Smooth muscle cell (in vitro differentiated cells): Measurements from ENCODE around the gene SHPK. TPM values are rescaled to one million over a fixed set of nuclear protein-coding genes. Genes with fewer than 3 reads are reported as not detected.
"Not testable (repeated sequence)": the region's sequence is repeated elsewhere in the genome, so short reads cannot be mapped to it uniquely, and the experiment has no call there.

ENCODE experiments used
- DNase-seq: peaks from one replicate; lab custom pipeline; 2025; ENCODE audit not compliant: unreplicated experiment; lab: John Stamatoyannopoulos, UW
- H2AFZ ChIP-seq: fragments of 200-600 bp; sonication (generic); 2 replicates; pipeline ENCODE4 v1.6.0; 2016; ENCODE audit warnings: antibody characterized with exemption, low read depth, mild to moderate bottlenecking
- H3F3A ChIP-seq: fragments of 200-600 bp; sonication (generic); 2 replicates; pipeline ENCODE4 v1.6.0; 2017; ENCODE audit warnings: antibody characterized with exemption, low read depth
- H3K27ac ChIP-seq: fragments of 200-600 bp; sonication (generic); 2 replicates; pipeline ENCODE4 v1.5.1; 2016; ENCODE audit warnings: low read depth, mild to moderate bottlenecking
- H3K27me3 ChIP-seq: fragments of 200-600 bp; sonication (generic); 2 replicates; pipeline ENCODE4 v1.6.1; 2016; ENCODE audit warnings: low read depth, mild to moderate bottlenecking
- H3K36me3 ChIP-seq: fragments of 200-600 bp; sonication (generic); 2 replicates; pipeline ENCODE4 v1.5.1; 2016; ENCODE audit warnings: low read depth
- H3K4me1 ChIP-seq: fragments of 200-600 bp; sonication (generic); 2 replicates; pipeline ENCODE4 v1.5.1; 2016; ENCODE audit warnings: low read depth
- H3K4me2 ChIP-seq: fragments of 200-600 bp; sonication (generic); 2 replicates; pipeline ENCODE4 v1.6.0; 2016; ENCODE audit warnings: mild to moderate bottlenecking
- H3K4me3 ChIP-seq: fragments of 200-600 bp; sonication (generic); 2 replicates; pipeline ENCODE4 v1.5.1; 2016; ENCODE audit warnings: mild to moderate bottlenecking
- H3K79me2 ChIP-seq: fragments of 200-600 bp; sonication (generic); 2 replicates; pipeline ENCODE4 v1.6.0; 2016; ENCODE audit warnings: low read depth, mild to moderate bottlenecking
- H3K9ac ChIP-seq: fragments of 200-600 bp; sonication (generic); 2 replicates; pipeline ENCODE4 v1.6.0; 2016; ENCODE audit warnings: low read depth
- H3K9me3 ChIP-seq: fragments of 200-600 bp; sonication (generic); replicated peaks from 2 replicates; pipeline ENCODE4 v1.5.1; 2016; ENCODE audit warnings: low read depth
- H4K20me1 ChIP-seq: fragments of 200-600 bp; sonication (generic); 2 replicates; pipeline ENCODE4 v1.6.0; 2016; ENCODE audit warnings: low read depth
- WGBS: methylation state at CpG from one replicate; pipeline ENCODE4 v1.1.7; 2016; ENCODE audit warnings: low lambda C conversion rate; 5-methylcytosine and 5-hydroxymethylcytosine counted together
- polyA plus RNA-seq: library from polyadenylated mRNA; unstranded; fragments of >200 nt; fragmentation: Nextera tagmentation; extraction: Ambion mirVana; gene quantifications from 2 replicates; pipeline ENCODE4 v1.2.1, GENCODE V29; 2016
- total RNA-seq: library from RNA; depleted of rRNA; stranded (reverse); fragments of >200 nt; gene quantifications from 2 replicates; pipeline ENCODE4 v1.2.3, GENCODE V29; 2014
- TF ChIP-seq, protein P1 (sequence below): fragments of 200-600 bp; sonication (generic); IDR thresholded peaks from 2 replicates; pipeline ENCODE4 v1.5.1; 2017; ENCODE audit warnings: borderline replicate concordance, mild to moderate bottlenecking, antibody characterized with exemption; ENCODE audit not compliant: insufficient read depth, poor library complexity, severe bottlenecking

The SHPK gene
- total and polyA plus RNA-seq, 2 experiments from 2014 or later: 5.3 to 9.5 TPM

DNA sequence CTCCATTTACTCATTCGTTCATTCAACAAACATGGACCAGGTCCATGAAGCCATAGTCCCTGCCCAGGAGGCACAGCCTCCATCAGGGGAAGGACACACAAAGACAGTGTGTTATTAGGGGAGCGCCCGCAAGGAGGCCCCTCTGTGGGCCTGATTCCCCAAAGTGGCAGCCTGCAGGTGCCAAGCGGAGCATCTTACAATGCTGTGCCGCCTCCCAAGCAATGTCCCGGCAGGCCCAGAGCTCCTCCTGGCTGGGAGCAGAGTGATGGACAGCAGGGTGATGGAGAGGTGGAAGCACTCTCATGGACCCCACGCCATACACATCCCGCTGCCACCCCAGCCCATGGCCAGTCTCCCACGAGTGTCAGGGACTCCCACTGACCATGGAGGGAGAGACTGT is 52.6 kb downstream of the SHPK start:
- no peak overlapping the region for H3K4me2 ChIP-seq
- no peaks in the 10 kb centered on the region for H3F3A ChIP-seq
- H3K9me3 ChIP-seq: no peaks in the 10 kb centered on the region
- no peaks in the 10 kb centered on the region for H3K79me2 ChIP-seq
- H4K20me1 ChIP-seq: no peaks in the 10 kb centered on the region
- H3K27me3 ChIP-seq: no peaks in the 10 kb centered on the region
- H2AFZ ChIP-seq: no peak overlapping the region
- no peak overlapping the region for H3K9ac ChIP-seq
- H3K4me1 ChIP-seq: no peaks in the 10 kb centered on the region
- no peak overlapping the region for H3K4me3 ChIP-seq
- no peak for DNase-seq
- 98% methylated on average over 9 of the region's 9 CpGs for WGBS
- TF ChIP-seq, protein P1, sequence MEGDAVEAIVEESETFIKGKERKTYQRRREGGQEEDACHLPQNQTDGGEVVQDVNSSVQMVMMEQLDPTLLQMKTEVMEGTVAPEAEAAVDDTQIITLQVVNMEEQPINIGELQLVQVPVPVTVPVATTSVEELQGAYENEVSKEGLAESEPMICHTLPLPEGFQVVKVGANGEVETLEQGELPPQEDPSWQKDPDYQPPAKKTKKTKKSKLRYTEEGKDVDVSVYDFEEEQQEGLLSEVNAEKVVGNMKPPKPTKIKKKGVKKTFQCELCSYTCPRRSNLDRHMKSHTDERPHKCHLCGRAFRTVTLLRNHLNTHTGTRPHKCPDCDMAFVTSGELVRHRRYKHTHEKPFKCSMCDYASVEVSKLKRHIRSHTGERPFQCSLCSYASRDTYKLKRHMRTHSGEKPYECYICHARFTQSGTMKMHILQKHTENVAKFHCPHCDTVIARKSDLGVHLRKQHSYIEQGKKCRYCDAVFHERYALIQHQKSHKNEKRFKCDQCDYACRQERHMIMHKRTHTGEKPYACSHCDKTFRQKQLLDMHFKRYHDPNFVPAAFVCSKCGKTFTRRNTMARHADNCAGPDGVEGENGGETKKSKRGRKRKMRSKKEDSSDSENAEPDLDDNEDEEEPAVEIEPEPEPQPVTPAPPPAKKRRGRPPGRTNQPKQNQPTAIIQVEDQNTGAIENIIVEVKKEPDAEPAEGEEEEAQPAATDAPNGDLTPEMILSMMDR: no peak
- H3K36me3 ChIP-seq: no peaks in the 10 kb centered on the region
- H3K27ac ChIP-seq: no peak overlapping the region

DNA sequence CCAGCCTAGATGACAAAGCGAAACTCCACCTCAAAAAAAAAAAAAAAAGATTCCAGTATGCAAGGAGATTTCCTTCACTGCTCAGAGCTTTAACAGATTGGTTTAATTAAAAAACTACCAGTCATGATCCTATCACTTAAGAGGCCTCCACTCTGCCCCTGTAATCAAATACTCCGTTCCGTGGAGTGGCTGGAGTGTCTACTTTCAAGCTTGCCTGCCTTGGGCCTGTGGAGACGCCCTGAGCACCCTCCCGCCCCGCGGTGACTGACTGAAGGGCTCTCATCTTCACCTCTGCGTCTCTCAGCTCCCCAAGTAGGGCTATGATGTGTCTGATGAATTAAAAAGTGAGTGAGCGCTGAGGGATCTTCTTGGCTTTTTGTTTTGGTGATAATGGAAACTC is 53.1 kb downstream of the SHPK start:
- H2AFZ ChIP-seq: no peak overlapping the region
- no peaks in the 10 kb centered on the region for H3F3A ChIP-seq
- H3K36me3 ChIP-seq: no peaks in the 10 kb centered on the region
- H3K27ac ChIP-seq: no peak overlapping the region
- H3K9me3 ChIP-seq: no peaks in the 10 kb centered on the region
- H3K27me3 ChIP-seq: no peaks in the 10 kb centered on the region
- H3K4me1 ChIP-seq: no peaks in the 10 kb centered on the region
- no peak for DNase-seq
- no peak overlapping the region for H3K4me3 ChIP-seq
- TF ChIP-seq, protein P1: no peak
- 93% methylated on average over 9 of the region's 9 CpGs for WGBS
- H4K20me1 ChIP-seq: no peaks in the 10 kb centered on the region
- no peak overlapping the region for H3K9ac ChIP-seq
- no peak overlapping the region for H3K4me2 ChIP-seq
- H3K79me2 ChIP-seq: no peaks in the 10 kb centered on the region

DNA sequence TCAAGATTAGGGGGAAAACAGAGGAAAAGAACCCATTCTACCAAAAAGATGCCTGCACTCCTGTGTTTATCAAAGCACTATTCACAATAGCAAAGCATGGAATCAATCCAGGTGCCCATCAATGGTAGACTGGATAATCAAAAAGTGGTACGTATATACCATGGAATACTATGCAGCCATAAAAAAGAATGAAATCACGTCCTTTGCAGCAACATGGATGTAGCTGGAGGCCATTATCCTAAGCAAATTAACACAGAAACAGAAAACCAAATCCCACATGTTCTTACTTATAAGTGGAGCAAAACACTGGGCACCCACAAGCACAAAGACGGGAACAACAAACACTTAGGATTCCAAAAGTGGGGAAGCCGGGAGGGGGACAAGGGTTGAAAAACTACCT is 57.4 kb downstream of the SHPK start:
- H4K20me1 ChIP-seq, H2AFZ ChIP-seq: not testable (repeated sequence)

DNA sequence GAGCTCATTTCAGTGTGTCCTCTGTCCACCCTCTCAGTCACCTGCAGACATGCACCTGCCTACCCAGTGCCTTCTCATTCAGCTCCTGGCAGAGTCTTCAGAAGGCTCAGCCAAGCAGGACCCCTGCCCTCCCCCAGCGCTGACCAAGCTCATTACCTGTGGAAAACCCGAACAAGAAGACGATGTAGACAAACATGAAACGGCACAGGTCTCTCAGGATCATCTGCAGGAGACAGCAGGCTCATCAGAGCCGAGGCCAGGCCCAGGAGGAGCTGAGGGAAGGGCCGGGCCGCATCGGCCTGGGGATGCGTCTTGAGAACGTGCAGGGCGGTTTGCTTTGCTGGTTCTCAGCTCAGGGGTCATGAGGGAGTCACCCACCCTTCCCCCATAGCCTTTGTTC is 59.1 kb downstream of the SHPK start:
- Histone ChIP-seq H3K36me3 (no peaks in the 10 kb centered on the region), H3K4me2 (no peak overlapping the region), H3K27ac (no peak overlapping the region), H3F3A (no peaks in the 10 kb centered on the region), H4K20me1 (no peaks in the 10 kb centered on the region), H3K27me3 (no peaks in the 10 kb centered on the region), H3K9ac (no peak overlapping the region), H3K79me2 (no peaks in the 10 kb centered on the region), H2AFZ (no peak overlapping the region), H3K4me1 (no peaks in the 10 kb centered on the region), H3K9me3 (no peaks in the 10 kb centered on the region), H3K4me3 (no peak overlapping the region)
- TF ChIP-seq, protein P1: no peak
- no peak for DNase-seq
- WGBS: 95% methylated on average over 11 of the region's 11 CpGs

More for the DNA sequence above, 57.4 kb downstream of the SHPK start:
- not testable (repeated sequence) for H3K36me3 ChIP-seq, H3K27ac ChIP-seq, H3K4me2 ChIP-seq, DNase-seq, H3K79me2 ChIP-seq, H3K9ac ChIP-seq, H3F3A ChIP-seq, H3K27me3 ChIP-seq, H3K4me1 ChIP-seq, H3K9me3 ChIP-seq, H3K4me3 ChIP-seq
- WGBS: 89% methylated on average over 4 of the region's 4 CpGs
